Measurements from ENCODE around the gene EYS.

DNA sequence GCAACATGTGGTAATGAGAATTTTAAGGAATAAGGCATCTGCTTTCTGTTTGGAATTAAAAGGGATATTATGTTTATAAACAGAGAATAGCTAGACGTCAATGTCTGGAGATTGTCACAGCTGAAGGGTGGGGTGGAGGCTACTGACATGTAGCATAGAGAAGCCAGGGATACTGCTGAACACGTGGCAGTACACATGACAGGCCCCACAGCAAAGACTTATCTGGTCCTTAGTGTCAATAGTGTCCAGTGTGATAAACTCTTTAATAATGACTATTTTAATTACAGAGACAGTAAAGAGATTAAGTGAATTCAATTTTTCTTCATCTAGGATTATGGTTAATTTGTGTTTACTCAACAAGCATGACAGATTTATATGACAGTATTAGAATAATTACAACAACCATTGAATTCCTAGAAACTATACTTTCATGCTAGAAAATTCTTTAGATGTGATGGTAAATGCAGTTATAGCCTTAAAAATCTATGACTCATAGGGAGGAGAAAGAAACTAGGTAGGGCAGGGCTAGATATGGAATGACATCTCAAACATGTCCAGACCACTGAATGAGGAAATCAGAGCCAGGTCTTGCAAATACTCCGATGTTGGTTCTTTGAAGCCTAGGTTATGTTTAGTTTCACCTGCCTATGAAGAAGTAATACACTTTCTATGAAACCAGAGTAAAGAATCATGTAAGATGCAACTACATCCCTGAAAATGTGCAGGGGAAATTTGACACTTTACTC lies 1671.9 kb downstream of the EYS start:
- TF ChIP-seq, protein P1, sequence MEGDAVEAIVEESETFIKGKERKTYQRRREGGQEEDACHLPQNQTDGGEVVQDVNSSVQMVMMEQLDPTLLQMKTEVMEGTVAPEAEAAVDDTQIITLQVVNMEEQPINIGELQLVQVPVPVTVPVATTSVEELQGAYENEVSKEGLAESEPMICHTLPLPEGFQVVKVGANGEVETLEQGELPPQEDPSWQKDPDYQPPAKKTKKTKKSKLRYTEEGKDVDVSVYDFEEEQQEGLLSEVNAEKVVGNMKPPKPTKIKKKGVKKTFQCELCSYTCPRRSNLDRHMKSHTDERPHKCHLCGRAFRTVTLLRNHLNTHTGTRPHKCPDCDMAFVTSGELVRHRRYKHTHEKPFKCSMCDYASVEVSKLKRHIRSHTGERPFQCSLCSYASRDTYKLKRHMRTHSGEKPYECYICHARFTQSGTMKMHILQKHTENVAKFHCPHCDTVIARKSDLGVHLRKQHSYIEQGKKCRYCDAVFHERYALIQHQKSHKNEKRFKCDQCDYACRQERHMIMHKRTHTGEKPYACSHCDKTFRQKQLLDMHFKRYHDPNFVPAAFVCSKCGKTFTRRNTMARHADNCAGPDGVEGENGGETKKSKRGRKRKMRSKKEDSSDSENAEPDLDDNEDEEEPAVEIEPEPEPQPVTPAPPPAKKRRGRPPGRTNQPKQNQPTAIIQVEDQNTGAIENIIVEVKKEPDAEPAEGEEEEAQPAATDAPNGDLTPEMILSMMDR (IDR thresholded peaks at IDR 0.05; ENCODE audit: low read depth, low read length) = no peak
- TF ChIP-seq POLR2A (IDR thresholded peaks at IDR 0.05; ENCODE audit: extremely low read depth, insufficient read length) = no peak
